WTC11 (cell line): Measurements from ENCODE around the gene LCN15. TPM values are rescaled to one million over a fixed set of nuclear protein-coding genes. Genes with fewer than 3 reads are reported as not detected.

Experiments used
- ATAC-seq: fragments of 200-7000 bp; cut with Tn5 transposase; 2 replicates; pipeline ENCODE4 v1.10.0; 2021; ENCODE audit warnings: mild to moderate bottlenecking, moderate library complexity
- CTCF ChIA-PET: fragments of 300-600 bp; sonication (Branson Sonifier 250); formaldehyde crosslinking; loops from one replicate; lab custom pipeline; 2021; ENCODE audit warnings: antibody characterized with exemption; lab: Charles Lee
- POLR2A ChIA-PET: fragments of 350-600 bp; sonication (Branson Sonifier 250); formaldehyde crosslinking; loops from one replicate; lab custom pipeline; 2021; ENCODE audit warnings: antibody characterized with exemption; lab: Charles Lee
- DNase-seq: peaks from one replicate; pipeline ENCODE4 v3.0.0; 2021; ENCODE audit warnings: low spot score
- H3K27ac Mint-ChIP-seq: 2 replicates; pipeline ENCODE4 v1.8.0; 2021; ENCODE audit warnings: mixed read lengths
- H3K27me3 Mint-ChIP-seq: 2 replicates; pipeline ENCODE4 v1.8.0; 2021; ENCODE audit warnings: low read depth, mild to moderate bottlenecking, moderate library complexity, mixed read lengths
- H3K36me3 Mint-ChIP-seq: 2 replicates; pipeline ENCODE4 v1.8.0; 2021; ENCODE audit warnings: mixed read lengths
- H3K4me1 Mint-ChIP-seq: 2 replicates; pipeline ENCODE4 v1.8.0; 2022; ENCODE audit warnings: mixed read lengths
- H3K4me3 Mint-ChIP-seq: 2 replicates; pipeline ENCODE4 v1.8.0; 2021; ENCODE audit warnings: mild to moderate bottlenecking, moderate library complexity, mixed read lengths
- H3K9me3 Mint-ChIP-seq: 2 replicates; pipeline ENCODE4 v1.8.0; 2021; ENCODE audit warnings: mixed read lengths
- AFF4 ChIP-seq: sonication (generic); formaldehyde crosslinking; IDR thresholded peaks from 2 replicates; pipeline ENCODE4 v1.8.1; 2023; ENCODE audit warnings: mild to moderate bottlenecking, missing genetic modification reagents, borderline replicate concordance
- CBFB ChIP-seq: sonication (generic); formaldehyde crosslinking; IDR thresholded peaks from 2 replicates; pipeline ENCODE4 v1.8.1; 2022; ENCODE audit warnings: mild to moderate bottlenecking, low read depth, missing genetic modification reagents
- ESRRA ChIP-seq: sonication (generic); formaldehyde crosslinking; IDR thresholded peaks from 2 replicates; pipeline ENCODE4 v1.8.1; 2022; ENCODE audit warnings: mild to moderate bottlenecking, missing genetic modification reagents, borderline replicate concordance
- FOXJ3 ChIP-seq: sonication (generic); formaldehyde crosslinking; IDR thresholded peaks from 2 replicates; pipeline ENCODE4 v1.9.0; 2021; ENCODE audit warnings: missing genetic modification reagents, mild to moderate bottlenecking, borderline replicate concordance
- USF2 ChIP-seq: sonication (generic); formaldehyde crosslinking; IDR thresholded peaks from 2 replicates; pipeline ENCODE4 v1.8.1; 2023; ENCODE audit warnings: mild to moderate bottlenecking, missing genetic modification reagents, moderate library complexity
- ZNF423 ChIP-seq: fragments of 250-450 bp; sonication (Bioruptor Pico); IDR thresholded peaks from 2 replicates; pipeline ENCODE4 v2.1.2; 2022; ENCODE audit warnings: mild to moderate bottlenecking, moderate library complexity
- total RNA-seq: library from RNA; stranded (reverse); gene quantifications from 3 replicates; pipeline ENCODE4 v1.2.3, GENCODE V29; 2021
- TF ChIP-seq, protein P1 (sequence below): fragments of 250-450 bp; sonication (Bioruptor Pico); IDR thresholded peaks from 2 replicates; pipeline ENCODE4 v1.9.0; 2021; ENCODE audit warnings: mild to moderate bottlenecking
- TF ChIP-seq, protein P2 (sequence below): fragments of 250-450 bp; sonication (Bioruptor Pico); IDR thresholded peaks from 2 replicates; pipeline ENCODE4 v1.9.0; 2021; ENCODE audit warnings: mild to moderate bottlenecking, borderline replicate concordance
- TF ChIP-seq, protein P3 (sequence below): sonication (generic); formaldehyde crosslinking; conservative IDR thresholded peaks from 2 replicates; pipeline ENCODE4 v1.8.1; 2023; ENCODE audit warnings: mild to moderate bottlenecking, low read depth, missing genetic modification reagents, moderate library complexity
- TF ChIP-seq, protein P4 (sequence below): sonication (generic); formaldehyde crosslinking; IDR thresholded peaks from 2 replicates; pipeline ENCODE4 v1.8.1; 2023; ENCODE audit warnings: mild to moderate bottlenecking, moderate library complexity, missing genetic modification reagents

Gene LCN15
- total RNA-seq, 1 experiment from 2014 or later = 0.52 TPM

DNA sequence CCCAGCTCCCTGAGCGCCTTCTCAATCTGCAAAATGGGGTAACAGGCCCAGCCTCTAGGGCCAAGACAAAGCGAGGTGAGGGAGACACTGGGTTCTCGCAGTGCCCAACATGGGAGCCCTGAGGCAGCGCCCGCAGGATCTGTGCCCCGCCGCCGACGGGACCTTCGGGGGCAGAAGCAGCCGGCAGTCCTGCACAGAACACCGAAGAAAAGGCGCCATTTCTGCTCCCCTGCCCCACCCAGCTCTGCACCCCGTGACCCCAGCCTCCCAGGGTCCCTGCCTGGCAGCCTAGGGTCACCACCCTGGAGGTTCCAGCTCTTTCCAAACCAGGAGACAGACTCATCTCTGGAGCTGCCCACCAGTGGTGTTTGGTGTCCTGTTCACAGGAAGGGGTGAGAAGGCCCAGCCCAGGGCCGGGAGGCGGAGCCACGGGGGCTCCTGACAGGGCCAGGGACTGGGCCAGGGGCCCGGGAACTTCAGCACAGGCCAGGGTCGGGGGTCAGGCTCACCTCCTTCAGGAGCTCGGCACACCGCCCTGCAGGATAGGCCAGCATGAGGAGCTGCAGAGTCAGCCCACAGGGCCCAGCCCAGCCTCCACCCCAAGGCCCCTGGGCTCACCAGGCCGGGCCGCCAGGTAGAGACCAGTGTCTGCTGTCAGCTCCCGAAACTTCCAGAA, 9.6 kb downstream of the LCN15 start (continued):
- TF ChIP-seq, protein P1, sequence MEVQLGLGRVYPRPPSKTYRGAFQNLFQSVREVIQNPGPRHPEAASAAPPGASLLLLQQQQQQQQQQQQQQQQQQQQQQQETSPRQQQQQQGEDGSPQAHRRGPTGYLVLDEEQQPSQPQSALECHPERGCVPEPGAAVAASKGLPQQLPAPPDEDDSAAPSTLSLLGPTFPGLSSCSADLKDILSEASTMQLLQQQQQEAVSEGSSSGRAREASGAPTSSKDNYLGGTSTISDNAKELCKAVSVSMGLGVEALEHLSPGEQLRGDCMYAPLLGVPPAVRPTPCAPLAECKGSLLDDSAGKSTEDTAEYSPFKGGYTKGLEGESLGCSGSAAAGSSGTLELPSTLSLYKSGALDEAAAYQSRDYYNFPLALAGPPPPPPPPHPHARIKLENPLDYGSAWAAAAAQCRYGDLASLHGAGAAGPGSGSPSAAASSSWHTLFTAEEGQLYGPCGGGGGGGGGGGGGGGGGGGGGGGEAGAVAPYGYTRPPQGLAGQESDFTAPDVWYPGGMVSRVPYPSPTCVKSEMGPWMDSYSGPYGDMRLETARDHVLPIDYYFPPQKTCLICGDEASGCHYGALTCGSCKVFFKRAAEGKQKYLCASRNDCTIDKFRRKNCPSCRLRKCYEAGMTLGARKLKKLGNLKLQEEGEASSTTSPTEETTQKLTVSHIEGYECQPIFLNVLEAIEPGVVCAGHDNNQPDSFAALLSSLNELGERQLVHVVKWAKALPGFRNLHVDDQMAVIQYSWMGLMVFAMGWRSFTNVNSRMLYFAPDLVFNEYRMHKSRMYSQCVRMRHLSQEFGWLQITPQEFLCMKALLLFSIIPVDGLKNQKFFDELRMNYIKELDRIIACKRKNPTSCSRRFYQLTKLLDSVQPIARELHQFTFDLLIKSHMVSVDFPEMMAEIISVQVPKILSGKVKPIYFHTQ = no peak
- TF ChIP-seq, protein P2, sequence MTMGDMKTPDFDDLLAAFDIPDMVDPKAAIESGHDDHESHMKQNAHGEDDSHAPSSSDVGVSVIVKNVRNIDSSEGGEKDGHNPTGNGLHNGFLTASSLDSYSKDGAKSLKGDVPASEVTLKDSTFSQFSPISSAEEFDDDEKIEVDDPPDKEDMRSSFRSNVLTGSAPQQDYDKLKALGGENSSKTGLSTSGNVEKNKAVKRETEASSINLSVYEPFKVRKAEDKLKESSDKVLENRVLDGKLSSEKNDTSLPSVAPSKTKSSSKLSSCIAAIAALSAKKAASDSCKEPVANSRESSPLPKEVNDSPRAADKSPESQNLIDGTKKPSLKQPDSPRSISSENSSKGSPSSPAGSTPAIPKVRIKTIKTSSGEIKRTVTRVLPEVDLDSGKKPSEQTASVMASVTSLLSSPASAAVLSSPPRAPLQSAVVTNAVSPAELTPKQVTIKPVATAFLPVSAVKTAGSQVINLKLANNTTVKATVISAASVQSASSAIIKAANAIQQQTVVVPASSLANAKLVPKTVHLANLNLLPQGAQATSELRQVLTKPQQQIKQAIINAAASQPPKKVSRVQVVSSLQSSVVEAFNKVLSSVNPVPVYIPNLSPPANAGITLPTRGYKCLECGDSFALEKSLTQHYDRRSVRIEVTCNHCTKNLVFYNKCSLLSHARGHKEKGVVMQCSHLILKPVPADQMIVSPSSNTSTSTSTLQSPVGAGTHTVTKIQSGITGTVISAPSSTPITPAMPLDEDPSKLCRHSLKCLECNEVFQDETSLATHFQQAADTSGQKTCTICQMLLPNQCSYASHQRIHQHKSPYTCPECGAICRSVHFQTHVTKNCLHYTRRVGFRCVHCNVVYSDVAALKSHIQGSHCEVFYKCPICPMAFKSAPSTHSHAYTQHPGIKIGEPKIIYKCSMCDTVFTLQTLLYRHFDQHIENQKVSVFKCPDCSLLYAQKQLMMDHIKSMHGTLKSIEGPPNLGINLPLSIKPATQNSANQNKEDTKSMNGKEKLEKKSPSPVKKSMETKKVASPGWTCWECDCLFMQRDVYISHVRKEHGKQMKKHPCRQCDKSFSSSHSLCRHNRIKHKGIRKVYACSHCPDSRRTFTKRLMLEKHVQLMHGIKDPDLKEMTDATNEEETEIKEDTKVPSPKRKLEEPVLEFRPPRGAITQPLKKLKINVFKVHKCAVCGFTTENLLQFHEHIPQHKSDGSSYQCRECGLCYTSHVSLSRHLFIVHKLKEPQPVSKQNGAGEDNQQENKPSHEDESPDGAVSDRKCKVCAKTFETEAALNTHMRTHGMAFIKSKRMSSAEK (CRISPR knock-in tag) = no peak
- TF ChIP-seq ZNF423 (CRISPR knock-in tag) = no peak
- TF ChIP-seq, protein P3, sequence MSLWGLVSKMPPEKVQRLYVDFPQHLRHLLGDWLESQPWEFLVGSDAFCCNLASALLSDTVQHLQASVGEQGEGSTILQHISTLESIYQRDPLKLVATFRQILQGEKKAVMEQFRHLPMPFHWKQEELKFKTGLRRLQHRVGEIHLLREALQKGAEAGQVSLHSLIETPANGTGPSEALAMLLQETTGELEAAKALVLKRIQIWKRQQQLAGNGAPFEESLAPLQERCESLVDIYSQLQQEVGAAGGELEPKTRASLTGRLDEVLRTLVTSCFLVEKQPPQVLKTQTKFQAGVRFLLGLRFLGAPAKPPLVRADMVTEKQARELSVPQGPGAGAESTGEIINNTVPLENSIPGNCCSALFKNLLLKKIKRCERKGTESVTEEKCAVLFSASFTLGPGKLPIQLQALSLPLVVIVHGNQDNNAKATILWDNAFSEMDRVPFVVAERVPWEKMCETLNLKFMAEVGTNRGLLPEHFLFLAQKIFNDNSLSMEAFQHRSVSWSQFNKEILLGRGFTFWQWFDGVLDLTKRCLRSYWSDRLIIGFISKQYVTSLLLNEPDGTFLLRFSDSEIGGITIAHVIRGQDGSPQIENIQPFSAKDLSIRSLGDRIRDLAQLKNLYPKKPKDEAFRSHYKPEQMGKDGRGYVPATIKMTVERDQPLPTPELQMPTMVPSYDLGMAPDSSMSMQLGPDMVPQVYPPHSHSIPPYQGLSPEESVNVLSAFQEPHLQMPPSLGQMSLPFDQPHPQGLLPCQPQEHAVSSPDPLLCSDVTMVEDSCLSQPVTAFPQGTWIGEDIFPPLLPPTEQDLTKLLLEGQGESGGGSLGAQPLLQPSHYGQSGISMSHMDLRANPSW (CRISPR knock-in tag) = no peak
- TF ChIP-seq ESRRA (CRISPR knock-in tag) = no peak
- no peak for TF ChIP-seq CBFB (CRISPR knock-in tag)
- TF ChIP-seq FOXJ3 (CRISPR knock-in tag) = no peak
- TF ChIP-seq, protein P4, sequence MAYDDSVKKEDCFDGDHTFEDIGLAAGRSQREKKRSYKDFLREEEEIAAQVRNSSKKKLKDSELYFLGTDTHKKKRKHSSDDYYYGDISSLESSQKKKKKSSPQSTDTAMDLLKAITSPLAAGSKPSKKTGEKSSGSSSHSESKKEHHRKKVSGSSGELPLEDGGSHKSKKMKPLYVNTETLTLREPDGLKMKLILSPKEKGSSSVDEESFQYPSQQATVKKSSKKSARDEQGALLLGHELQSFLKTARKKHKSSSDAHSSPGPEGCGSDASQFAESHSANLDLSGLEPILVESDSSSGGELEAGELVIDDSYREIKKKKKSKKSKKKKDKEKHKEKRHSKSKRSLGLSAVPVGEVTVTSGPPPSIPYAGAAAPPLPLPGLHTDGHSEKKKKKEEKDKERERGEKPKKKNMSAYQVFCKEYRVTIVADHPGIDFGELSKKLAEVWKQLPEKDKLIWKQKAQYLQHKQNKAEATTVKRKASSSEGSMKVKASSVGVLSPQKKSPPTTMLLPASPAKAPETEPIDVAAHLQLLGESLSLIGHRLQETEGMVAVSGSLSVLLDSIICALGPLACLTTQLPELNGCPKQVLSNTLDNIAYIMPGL (CRISPR knock-in tag) = no peak
- TF ChIP-seq USF2 = no peak
- TF ChIP-seq, all 79 proteins: peak for 0

DNA sequence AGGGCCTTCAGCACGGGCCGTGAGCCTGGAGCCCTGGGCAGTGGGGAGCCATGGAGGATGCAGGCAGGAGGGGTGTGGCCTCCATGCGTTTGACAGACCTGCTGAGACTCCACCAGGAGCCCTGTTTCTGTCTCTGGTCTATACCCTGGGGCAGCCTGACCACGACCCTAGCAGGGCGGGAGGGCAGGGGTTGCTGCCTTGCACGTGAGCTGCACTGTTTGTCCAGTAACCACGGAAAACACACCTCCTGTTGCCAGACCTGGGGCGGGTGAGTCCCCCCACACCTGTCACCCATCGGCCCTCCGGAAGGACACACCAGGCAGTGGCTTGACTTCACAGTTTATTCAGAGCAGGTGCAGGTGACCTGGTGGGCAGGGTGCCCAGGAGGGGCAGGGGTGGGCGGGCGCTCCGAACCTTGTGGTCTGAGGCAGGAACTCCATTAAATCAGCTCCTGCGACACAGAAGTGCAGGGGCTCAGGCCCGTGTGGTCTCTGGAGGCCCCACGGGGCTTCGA, 10.2 kb downstream of the LCN15 start:
- CTCF ChIA-PET = interaction anchor here (1.0 to 1.7 kb wide), 5 partner anchors 9 to 26 kb away, joined by 3 to 11 read pairs (median 4); no protein-coding TSS in a partner anchor
- Mint-ChIP-seq H3K27ac (no peak overlapping the region), H3K27me3 (peaks cover 3% of the 10 kb centered on the region; the same call in 1 of the 2 replicates), H3K4me3 (no peak overlapping the region), H3K9me3 (peaks cover 33% of the 10 kb centered on the region), H3K36me3 (peaks cover 11% of the 10 kb centered on the region), H3K4me1 (no peaks in the 10 kb centered on the region)
- TF ChIP-seq AFF4 = no peak
- POLR2A ChIA-PET = no interaction called here
- DNase-seq (no peak), ATAC-seq (no peak)
